Stimulated activated CD4-positive, alpha-beta T cell treated with anti-CD3 and anti-CD28 coated beads, TNF-alpha, amount 100 ng/mL, for 1 hour (primary cell): ENCODE data around the gene NTSR1.

Source experiments
- DNase-seq, 3 donors: peaks; one replicate each; pipeline ENCODE4 v3.0.0-alpha.2; 2020; ENCODE audit warnings: low read depth in 3 of 3, low spot score in 1 of 3

Gene NTSR1

GRCh38 chr20:62780204-62780603 lies 71.6 kb downstream of the NTSR1 start:
- no peak for DNase-seq

GRCh38 chr20:62780696-62781095 lies 72.1 kb downstream of the NTSR1 start:
- no peak for DNase-seq

- DNase-seq = no peak
These were observed 73.7 kb downstream of the NTSR1 start for GRCh38 chr20:62782149-62782892.

GRCh38 chr20:62782893-62783278 lies 74.2 kb downstream of the NTSR1 start:
- DNase-seq = no peak

- DNase-seq = no peak
These were observed 75.9 kb downstream of the NTSR1 start for GRCh38 chr20:62784497-62784896.

- no peak for DNase-seq
These were observed 76.8 kb downstream of the NTSR1 start for GRCh38 chr20:62785393-62785792.

- DNase-seq = no peak
These were observed 77.5 kb downstream of the NTSR1 start for GRCh38 chr20:62786157-62786556.

- DNase-seq = no peak
These were observed 78.7 kb downstream of the NTSR1 start for GRCh38 chr20:62787321-62787720.

GRCh38 chr20:62787866-62788265 lies 79.2 kb downstream of the NTSR1 start:
- no peak for DNase-seq

GRCh38 chr20:62788607-62789006 lies 80.0 kb downstream of the NTSR1 start:
- no peak for DNase-seq

GRCh38 chr20:62790075-62790474 lies 81.4 kb downstream of the NTSR1 start:
- no peak for DNase-seq

GRCh38 chr20:62791301-62792181 lies 82.9 kb downstream of the NTSR1 start:
- peak in 2 of 3 donors; percentile 51 to 56 for DNase-seq

- no peak for DNase-seq
These were observed 83.7 kb downstream of the NTSR1 start for GRCh38 chr20:62792182-62792939.

- no peak for DNase-seq
These were observed 84.5 kb downstream of the NTSR1 start for GRCh38 chr20:62792940-62793756.

GRCh38 chr20:62793757-62794006 lies 85.0 kb downstream of the NTSR1 start:
- DNase-seq = no peak

GRCh38 chr20:62794007-62794724 lies 85.5 kb downstream of the NTSR1 start:
- peak; percentile 86 to 88 (median 87) for DNase-seq

- peak in 1 of 3 donors; percentile 55 for DNase-seq
These were observed 86.6 kb downstream of the NTSR1 start for GRCh38 chr20:62795023-62795761.

- DNase-seq = no peak
These were observed 88.3 kb downstream of the NTSR1 start for GRCh38 chr20:62796699-62797491.
